B cell (primary cell): ENCODE measurements around the gene TSFM. TPM values are rescaled to one million over a fixed set of nuclear protein-coding genes. Genes with fewer than 3 reads are reported as not detected.

ENCODE experiments used
- ATAC-seq: fragments of 200-7000 bp; cut with Tn5 transposase; one replicate; pipeline ENCODE4 v1.10.0; 2021; ENCODE audit warnings: low read depth, mild to moderate bottlenecking, moderate number of reproducible peaks, moderate library complexity
- CTCF ChIA-PET: fragments of 350-600 bp; sonication (Branson Sonifier 250); formaldehyde crosslinking; loops from one replicate; lab custom pipeline; 2021; ENCODE audit warnings: antibody characterized with exemption, inconsistent platforms; lab: Charles Lee
- POLR2A ChIA-PET: fragments of 350-600 bp; sonication (Branson Sonifier 250); formaldehyde crosslinking; loops from one replicate; lab custom pipeline; 2021; ENCODE audit warnings: antibody characterized with exemption; lab: Charles Lee
- DNase-seq: peaks from one replicate; pipeline ENCODE4 v3.0.0; 2013
- H2AFZ ChIP-seq: 2 replicates; pipeline ENCODE4 v1.6.1; 2012; ENCODE audit warnings: mild to moderate bottlenecking, low read depth, low read length; ENCODE audit not compliant: insufficient read depth, poor library complexity, severe bottlenecking
- H3K27ac ChIP-seq, 2 donors: 1 replicate in 1 of 2; 2 replicates in 1 of 2; pipeline ENCODE4 v1.5.1; 2012 to 2013; ENCODE audit warnings: low read length in 2 of 2, mild to moderate bottlenecking in 2 of 2, moderate library complexity in 1 of 2
- H3K27me3 ChIP-seq, 4 experiments: fragments of 200-600 bp in 1 of 4; sonication (generic) in 1 of 4; replicated peaks in 1 of 4; 1 replicate in 2 of 4; 2 replicates in 2 of 4; pipeline versions ENCODE4 v1.6.1 to v1.7.0; 2013 to 2016; ENCODE audit warnings: low read length in 3 of 4, mild to moderate bottlenecking in 2 of 4, mixed read lengths in 1 of 4, moderate library complexity in 1 of 4; ENCODE audit not compliant: insufficient read depth in 4 of 4, control insufficient read depth in 3 of 4; ENCODE audit errors: control extremely low read depth in 1 of 4
- H3K36me3 ChIP-seq, 2 experiments: replicated peaks in 1 of 2; 1 replicate in 1 of 2; 2 replicates in 1 of 2; pipeline versions ENCODE4 v1.6.1 to v1.7.1; 2013; ENCODE audit warnings: low read length in 1 of 2; ENCODE audit not compliant: insufficient read depth in 2 of 2, control insufficient read depth in 1 of 2; ENCODE audit errors: control extremely low read depth in 1 of 2, extremely low read depth in 1 of 2
- H3K4me1 ChIP-seq, 2 donors: fragments of 200-600 bp in 1 of 2; sonication (generic) in 1 of 2; 1 replicate in 1 of 2; 2 replicates in 1 of 2; pipeline versions ENCODE4 v1.5.1 to v1.6.1; 2013 to 2017; ENCODE audit warnings: low read length in 2 of 2; ENCODE audit not compliant: control insufficient read depth in 2 of 2, insufficient read depth in 2 of 2
- H3K4me2 ChIP-seq: replicated peaks from 2 replicates; pipeline ENCODE3; 2012; ENCODE audit warnings: mild to moderate bottlenecking, low read depth, low read length; ENCODE audit not compliant: poor library complexity, severe bottlenecking
- H3K4me3 ChIP-seq, 5 experiments: fragments of 200-600 bp in 1 of 5; sonication (generic) in 1 of 5; 1 replicate in 3 of 5; 2 replicates in 2 of 5; pipeline versions ENCODE4 v1.5.1 to v1.7.0; 2011 to 2016; ENCODE audit warnings: low read length in 4 of 5, mild to moderate bottlenecking in 4 of 5, low read depth in 2 of 5, control low read depth in 1 of 5, moderate library complexity in 1 of 5; ENCODE audit not compliant: insufficient read depth in 1 of 5; ENCODE audit errors: control extremely low read depth in 1 of 5, extremely low read depth in 1 of 5
- H3K79me2 ChIP-seq: fragments of 200-600 bp; sonication (generic); one replicate; pipeline ENCODE4 v1.6.0; 2016; ENCODE audit warnings: low read length; ENCODE audit not compliant: control insufficient read depth, insufficient read depth
- H3K9ac ChIP-seq: fragments of 200-600 bp; sonication (generic); 2 replicates; pipeline ENCODE4 v1.6.1; 2017; ENCODE audit warnings: mild to moderate bottlenecking, low read length, moderate library complexity
- H3K9me3 ChIP-seq, 3 donors: one replicate each; pipeline versions ENCODE4 v1.6.1 to v1.7.1; 2013; ENCODE audit warnings: low read length in 2 of 3; ENCODE audit not compliant: control insufficient read depth in 2 of 3, insufficient read depth in 1 of 3; ENCODE audit errors: control extremely low read depth in 1 of 3
- H4K20me1 ChIP-seq: 2 replicates; pipeline ENCODE4 v1.6.0; 2012; ENCODE audit warnings: mild to moderate bottlenecking, low read length; ENCODE audit not compliant: insufficient read depth, control insufficient read depth, poor library complexity, severe bottlenecking
- H3K27ac Mint-ChIP-seq: one replicate; pipeline ENCODE4 v1.8.0; 2021; ENCODE audit warnings: mixed read lengths
- H3K27me3 Mint-ChIP-seq: one replicate; pipeline ENCODE4 v1.8.0; 2021; ENCODE audit warnings: mixed read lengths
- H3K4me1 Mint-ChIP-seq: one replicate; pipeline ENCODE4 v1.8.0; 2021; ENCODE audit warnings: mixed read lengths
- H3K4me3 Mint-ChIP-seq: one replicate; pipeline ENCODE4 v1.8.0; 2021; ENCODE audit warnings: mixed read lengths
- H3K9me3 Mint-ChIP-seq: one replicate; pipeline ENCODE4 v1.8.0; 2022; ENCODE audit warnings: mixed read lengths; ENCODE audit not compliant: insufficient read depth
- CTCF ChIP-seq: fragments of 200-600 bp; IDR thresholded peaks from one replicate; pipeline ENCODE4 v1.8.0; 2022; ENCODE audit warnings: antibody characterized with exemption, mild to moderate bottlenecking
- EZH2 ChIP-seq: IDR thresholded peaks from 2 replicates; pipeline ENCODE4 v1.6.1; 2012; ENCODE audit warnings: borderline replicate concordance, low read depth, mild to moderate bottlenecking, moderate library complexity, low read length; ENCODE audit not compliant: insufficient read depth, poor library complexity, severe bottlenecking
- WGBS: methylation state at CpG from one replicate; pipeline ENCODE4 v1.1.5; 2013; ENCODE audit warnings: missing lambda C conversion rate; ENCODE audit not compliant: insufficient coverage; 5-methylcytosine and 5-hydroxymethylcytosine counted together
- intact Hi-C: fragments of 100-400 bp; cut with micrococcal nuclease; formaldehyde crosslinking; loops from one replicate; pipeline ENCODE4 v1.10.0; 2022
- polyA plus RNA-seq: library from polyadenylated mRNA; depleted of rRNA; stranded (reverse); fragments of >200 nt; gene quantifications from 2 replicates; pipeline ENCODE4 v1.2.3, GENCODE V29; 2012
- total RNA-seq, 2 donors: library from RNA; stranded (reverse); fragments of 120-200 nt in 1 of 2; gene quantifications; 1 replicate in 1 of 2; 2 replicates in 1 of 2; pipeline versions ENCODE4 v1.2.3 to v1.2.4, GENCODE V29; 2013 to 2022

TSFM gene
- total and polyA plus RNA-seq, 2 donors (not counting 1 experiment from before 2014, with no cell fraction given): 5.6 to 20.9 TPM

GRCh38 chr12:57736741-57737466 lies 45.7 kb upstream of the TSFM start:
- Mint-ChIP-seq H3K9me3 (no peaks in the 10 kb centered on the region), H3K4me1 (peaks cover 27% of the 10 kb centered on the region), H3K4me3 (no peak overlapping the region), H3K27ac (peak overlapping the region; percentile 57), H3K27me3 (no peaks in the 10 kb centered on the region)
- Histone ChIP-seq H3K79me2 (peaks cover 48% of the 10 kb centered on the region), H3K27ac (no peak overlapping the region), H3K27me3 (no peaks in the 10 kb centered on the region), H2AFZ (no peak overlapping the region), H3K4me3 (no peak overlapping the region), H4K20me1 (peaks cover 57% of the 10 kb centered on the region), H3K9me3 (no peaks in the 10 kb centered on the region), H3K4me1 (peaks cover 25 to 31% of the 10 kb centered on the region in 2 donors), H3K4me2 (no peak overlapping the region), H3K9ac (no peak overlapping the region), H3K36me3 (peaks cover 0 to 57% of the 10 kb centered on the region in 2 experiments)
- 99% methylated on average over 31 of the region's 31 CpGs for WGBS
- POLR2A ChIA-PET: interaction anchor here (0.6 kb wide), 1 partner anchor 65 kb away, joined by 3 read pairs; no protein-coding TSS in a partner anchor
- CTCF ChIA-PET: no interaction called here
- DNase-seq (no peak), ATAC-seq (no peak)
- intact Hi-C loops: no loop called here
- TF ChIP-seq EZH2: no peak
- TF ChIP-seq CTCF: no peak
